ENCODE data around the gene LRRC8B. TPM values are rescaled to one million over a fixed set of nuclear protein-coding genes. Genes with fewer than 3 reads are reported as not detected.

Gene LRRC8B
- total and polyA plus RNA-seq, 2 donors (not counting 1 experiment from before 2014, with no cell fraction given) = 0.83 to 2.8 TPM

- peak overlapping the region; percentile 98 for H2AFZ ChIP-seq (ENCODE audit: low read length)
- H4K20me1 ChIP-seq (ENCODE audit: control insufficient read depth, extremely low read depth, insufficient read depth, low read length) = no peaks in the 10 kb centered on the region
- H3K4me1 ChIP-seq (ENCODE audit: control insufficient read depth, extremely low read depth, insufficient read depth, low read length) = peaks cover 2% of the 10 kb centered on the region
- peak in 1 of 2 donors; percentile 47 for DNase-seq (ENCODE audit: low read depth in 2 of 2)
- peak overlapping the region; percentile 73 for H3K4me2 ChIP-seq (ENCODE audit: extremely low read depth, insufficient read depth, low read length)
- H3K9ac ChIP-seq (ENCODE audit: insufficient read depth, low read length) = peak overlapping the region; percentile 65
- no peaks in the 10 kb centered on the region for H3K9me3 ChIP-seq (ENCODE audit: control insufficient read depth, insufficient read depth, low read depth, low read length)
- H3K27ac ChIP-seq (ENCODE audit: insufficient read depth, low read length) = peak overlapping the region; percentile 40
- H3K79me2 ChIP-seq (ENCODE audit: control insufficient read depth, insufficient read depth, low read length) = no peaks in the 10 kb centered on the region
- TF ChIP-seq EZH2 (IDR thresholded peaks at IDR 0.05; ENCODE audit: low read length, missing control alignments) = no peak
- TF ChIP-seq CTCF (conservative IDR thresholded peaks at IDR 0.05 in 1 of 2, IDR thresholded peaks at IDR 0.05 in 1 of 2; ENCODE audit: low read depth in 1 of 2, low read length in 2 of 2) = no peak
- H3K4me3 ChIP-seq (replicated peaks in 1 of 4; ENCODE audit: control extremely low read depth in 1 of 4, insufficient read depth in 1 of 4, low read depth in 3 of 4, low read length in 4 of 4) = peak overlapping the region; percentile 63 to 87 (median 74)
- H3K27me3 ChIP-seq (ENCODE audit: control insufficient read depth, insufficient read depth, low read length) = no peaks in the 10 kb centered on the region
- no peaks in the 10 kb centered on the region for H3K36me3 ChIP-seq (ENCODE audit: control insufficient read depth, insufficient read depth, low read length)
Observed at GRCh38 chr1:89523572-89524368, 859 bp upstream of the LRRC8B start.

DNA sequence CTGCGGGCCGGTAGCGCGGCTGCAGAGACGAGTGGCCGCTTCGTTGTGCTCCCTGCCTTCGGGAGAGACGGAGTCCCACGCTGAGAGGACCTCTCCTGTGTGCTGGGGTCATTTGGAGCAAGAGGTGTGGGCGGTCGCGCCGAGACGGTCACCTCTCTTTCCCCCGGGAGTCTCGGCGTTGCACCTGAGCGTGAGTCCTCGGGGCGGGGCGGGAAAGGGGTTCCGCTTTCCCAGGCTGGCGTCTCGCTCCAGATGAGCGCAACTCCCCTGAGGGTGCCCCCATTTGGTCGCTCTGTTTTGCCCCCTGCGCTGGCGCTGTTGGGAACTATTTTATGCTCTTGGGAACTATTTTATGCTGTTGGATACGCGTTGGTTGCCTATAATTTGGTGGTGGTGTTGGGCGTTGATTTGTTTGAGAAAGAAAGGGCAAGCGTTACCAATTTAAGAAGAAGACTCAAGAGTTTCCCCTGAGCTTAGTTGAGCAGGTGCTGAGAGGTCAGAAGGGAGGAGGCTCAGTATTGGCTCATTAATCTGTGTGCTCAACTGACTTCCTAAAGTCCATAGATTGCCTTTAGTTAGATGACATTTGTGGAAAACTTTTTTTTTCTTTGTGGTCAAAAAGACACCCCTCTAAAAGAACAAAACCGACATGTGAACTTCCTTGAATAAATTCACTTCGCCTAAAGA lies 683 bp downstream of the LRRC8B start:
- Histone ChIP-seq H3K4me1 (ENCODE audit: control insufficient read depth, extremely low read depth, insufficient read depth, low read length) (peaks cover 2% of the 10 kb centered on the region), H3K27me3 (ENCODE audit: control insufficient read depth, insufficient read depth, low read length) (no peaks in the 10 kb centered on the region), H3K27ac (ENCODE audit: insufficient read depth, low read length) (peak overlapping the region; percentile 40), H2AFZ (ENCODE audit: low read length) (peak overlapping the region; percentile 91), H3K9ac (ENCODE audit: insufficient read depth, low read length) (peak overlapping the region; percentile 65), H4K20me1 (ENCODE audit: control insufficient read depth, extremely low read depth, insufficient read depth, low read length) (no peaks in the 10 kb centered on the region), H3K9me3 (ENCODE audit: control insufficient read depth, insufficient read depth, low read depth, low read length) (no peaks in the 10 kb centered on the region), H3K4me2 (ENCODE audit: extremely low read depth, insufficient read depth, low read length) (peak overlapping the region; percentile 80), H3K36me3 (ENCODE audit: control insufficient read depth, insufficient read depth, low read length) (no peaks in the 10 kb centered on the region), H3K4me3 (replicated peaks in 1 of 4; ENCODE audit: control extremely low read depth in 1 of 4, insufficient read depth in 1 of 4, low read depth in 3 of 4, low read length in 4 of 4) (peak overlapping the region; percentile 62 to 87 (median 76)), H3K79me2 (ENCODE audit: control insufficient read depth, insufficient read depth, low read length) (no peaks in the 10 kb centered on the region)
- DNase-seq (ENCODE audit: low read depth in 2 of 2) = peak; percentile 11 to 25
- no peak for TF ChIP-seq EZH2 (IDR thresholded peaks at IDR 0.05; ENCODE audit: low read length, missing control alignments)
- no peak for TF ChIP-seq CTCF (conservative IDR thresholded peaks at IDR 0.05 in 1 of 2, IDR thresholded peaks at IDR 0.05 in 1 of 2; ENCODE audit: low read depth in 1 of 2, low read length in 2 of 2)

- H3K79me2 ChIP-seq (ENCODE audit: control insufficient read depth, insufficient read depth, low read length) = no peaks in the 10 kb centered on the region
- no peak overlapping the region for H3K4me2 ChIP-seq (ENCODE audit: extremely low read depth, insufficient read depth, low read length)
- DNase-seq (ENCODE audit: low read depth in 2 of 2) = no peak
- TF ChIP-seq CTCF (conservative IDR thresholded peaks at IDR 0.05 in 1 of 2, IDR thresholded peaks at IDR 0.05 in 1 of 2; ENCODE audit: low read depth in 1 of 2, low read length in 2 of 2) (no peak), EZH2 (IDR thresholded peaks at IDR 0.05; ENCODE audit: low read length, missing control alignments) (no peak)
- no peak overlapping the region for H3K9ac ChIP-seq (ENCODE audit: insufficient read depth, low read length)
- no peak overlapping the region for H3K4me3 ChIP-seq (replicated peaks in 1 of 4; ENCODE audit: control extremely low read depth in 1 of 4, insufficient read depth in 1 of 4, low read depth in 3 of 4, low read length in 4 of 4)
- peaks cover 2% of the 10 kb centered on the region for H3K4me1 ChIP-seq (ENCODE audit: control insufficient read depth, extremely low read depth, insufficient read depth, low read length)
- H2AFZ ChIP-seq (ENCODE audit: low read length) = no peak overlapping the region
- no peaks in the 10 kb centered on the region for H3K27me3 ChIP-seq (ENCODE audit: control insufficient read depth, insufficient read depth, low read length)
- H3K9me3 ChIP-seq (ENCODE audit: control insufficient read depth, insufficient read depth, low read depth, low read length) = no peaks in the 10 kb centered on the region
- H3K36me3 ChIP-seq (ENCODE audit: control insufficient read depth, insufficient read depth, low read length) = no peaks in the 10 kb centered on the region
- no peaks in the 10 kb centered on the region for H4K20me1 ChIP-seq (ENCODE audit: control insufficient read depth, extremely low read depth, insufficient read depth, low read length)
- no peak overlapping the region for H3K27ac ChIP-seq (ENCODE audit: insufficient read depth, low read length)
Observed at GRCh38 chr1:89527256-89527655, 2.6 kb downstream of the LRRC8B start.

Measured in fibroblast of lung (primary cell).